ENCODE data around the gene GPC1. TPM values are rescaled to one million over a fixed set of nuclear protein-coding genes. Genes with fewer than 3 reads are reported as not detected.
"Not testable (repeated sequence)": the region's sequence is repeated elsewhere in the genome, so short reads cannot be mapped to it uniquely, and the experiment has no call there.

Gene GPC1
- total RNA-seq, 2 experiments from 2014 or later: 3.4 to 4.7 TPM

GRCh38 chr2:240491483-240491882, 56.0 kb downstream of the GPC1 start:
- Mint-ChIP-seq H3K4me3 (no peak overlapping the region), H3K27ac (no peak overlapping the region), H3K27me3 (no peaks in the 10 kb centered on the region), H3K9me3 (peaks cover 38% of the 10 kb centered on the region), H3K36me3 (peaks cover 33% of the 10 kb centered on the region), H3K4me1 (peaks cover 3% of the 10 kb centered on the region)
- ATAC-seq (ENCODE audit: low read depth) (no peak), DNase-seq (no peak)
- POLR2A ChIA-PET: no interaction called here

- H3K36me3 Mint-ChIP-seq: peaks cover 27% of the 10 kb centered on the region
- POLR2A ChIA-PET: no interaction called here
- H3K9me3 Mint-ChIP-seq: peaks cover 22% of the 10 kb centered on the region
These were observed 58.8 kb downstream of the GPC1 start for GRCh38 chr2:240494194-240494793.

GRCh38 chr2:240494942-240495341, 59.5 kb downstream of the GPC1 start:
- Mint-ChIP-seq H3K36me3 (peaks cover 27% of the 10 kb centered on the region), H3K9me3 (peaks cover 18% of the 10 kb centered on the region)
- H3K27me3 Mint-ChIP-seq; ATAC-seq (ENCODE audit: low read depth); H3K27ac Mint-ChIP-seq; H3K4me1 Mint-ChIP-seq; POLR2A ChIA-PET; DNase-seq; H3K4me3 Mint-ChIP-seq: not testable (repeated sequence)

More at GRCh38 chr2:240494194-240494793, 58.8 kb downstream of the GPC1 start:
- Mint-ChIP-seq H3K4me3 (no peak overlapping the region), H3K4me1 (no peaks in the 10 kb centered on the region), H3K27me3 (no peaks in the 10 kb centered on the region), H3K27ac (no peak overlapping the region)
- DNase-seq (no peak), ATAC-seq (ENCODE audit: low read depth) (no peak)

GRCh38 chr2:240497082-240497481, 61.6 kb downstream of the GPC1 start:
- peaks cover 25% of the 10 kb centered on the region for H3K36me3 Mint-ChIP-seq
- POLR2A ChIA-PET; ATAC-seq (ENCODE audit: low read depth); H3K9me3 Mint-ChIP-seq; H3K4me1 Mint-ChIP-seq; DNase-seq; H3K4me3 Mint-ChIP-seq; H3K27ac Mint-ChIP-seq; H3K27me3 Mint-ChIP-seq: not testable (repeated sequence)

GRCh38 chr2:240498171-240498957, 62.9 kb downstream of the GPC1 start:
- H3K36me3 Mint-ChIP-seq: peaks cover 21% of the 10 kb centered on the region

GRCh38 chr2:240498958-240499260, 63.4 kb downstream of the GPC1 start:
- Mint-ChIP-seq H3K27me3 (no peaks in the 10 kb centered on the region), H3K4me3 (no peak overlapping the region), H3K36me3 (peaks cover 16% of the 10 kb centered on the region), H3K4me1 (no peaks in the 10 kb centered on the region), H3K9me3 (no peaks in the 10 kb centered on the region), H3K27ac (no peak overlapping the region)
- ATAC-seq (ENCODE audit: low read depth) (no peak), DNase-seq (no peak)
- POLR2A ChIA-PET: no interaction called here

More at GRCh38 chr2:240498171-240498957, 62.9 kb downstream of the GPC1 start:
- no peak overlapping the region for H3K4me3 Mint-ChIP-seq
- DNase-seq (no peak), ATAC-seq (ENCODE audit: low read depth) (no peak)
- POLR2A ChIA-PET: no interaction called here
- peaks cover 5% of the 10 kb centered on the region for H3K9me3 Mint-ChIP-seq
- no peaks in the 10 kb centered on the region for H3K27me3 Mint-ChIP-seq
- no peaks in the 10 kb centered on the region for H3K4me1 Mint-ChIP-seq
- no peak overlapping the region for H3K27ac Mint-ChIP-seq

GRCh38 chr2:240499309-240500301, 64.1 kb downstream of the GPC1 start:
- peaks cover 11% of the 10 kb centered on the region for H3K36me3 Mint-ChIP-seq

GRCh38 chr2:240500561-240501423, 65.3 kb downstream of the GPC1 start:
- Mint-ChIP-seq H3K9me3 (no peaks in the 10 kb centered on the region), H3K4me1 (no peaks in the 10 kb centered on the region), H3K27me3 (no peaks in the 10 kb centered on the region), H3K4me3 (no peak overlapping the region), H3K36me3 (peaks cover 5% of the 10 kb centered on the region), H3K27ac (no peak overlapping the region)
- no peak for ATAC-seq (ENCODE audit: low read depth)
- POLR2A ChIA-PET: no interaction called here
- DNase-seq: no peak

More at GRCh38 chr2:240499309-240500301, 64.1 kb downstream of the GPC1 start:
- no peaks in the 10 kb centered on the region for H3K27me3 Mint-ChIP-seq
- ATAC-seq (ENCODE audit: low read depth): no peak
- no peak for DNase-seq
- POLR2A ChIA-PET: no interaction called here
- H3K4me3 Mint-ChIP-seq: no peak overlapping the region
- no peaks in the 10 kb centered on the region for H3K9me3 Mint-ChIP-seq
- H3K27ac Mint-ChIP-seq: no peak overlapping the region
- no peaks in the 10 kb centered on the region for H3K4me1 Mint-ChIP-seq

- no peaks in the 10 kb centered on the region for H3K4me1 Mint-ChIP-seq
- no peak overlapping the region for H3K27ac Mint-ChIP-seq
- H3K9me3 Mint-ChIP-seq: no peaks in the 10 kb centered on the region
- no peak for DNase-seq
- ATAC-seq (ENCODE audit: low read depth): no peak
- peaks cover 5% of the 10 kb centered on the region for H3K36me3 Mint-ChIP-seq
- POLR2A ChIA-PET: no interaction called here
- H3K27me3 Mint-ChIP-seq: no peaks in the 10 kb centered on the region
- H3K4me3 Mint-ChIP-seq: no peak overlapping the region
These were observed 66.1 kb downstream of the GPC1 start for GRCh38 chr2:240501531-240501991.

GRCh38 chr2:240502059-240502429, 66.6 kb downstream of the GPC1 start:
- H3K36me3 Mint-ChIP-seq: peaks cover 5% of the 10 kb centered on the region
- no peaks in the 10 kb centered on the region for H3K9me3 Mint-ChIP-seq
- H3K27ac Mint-ChIP-seq: no peak overlapping the region
- ATAC-seq (ENCODE audit: low read depth) (no peak), DNase-seq (no peak)
- H3K27me3 Mint-ChIP-seq: no peaks in the 10 kb centered on the region
- POLR2A ChIA-PET: no interaction called here
- no peak overlapping the region for H3K4me3 Mint-ChIP-seq
- no peaks in the 10 kb centered on the region for H3K4me1 Mint-ChIP-seq

- no peaks in the 10 kb centered on the region for H3K27me3 Mint-ChIP-seq
- H3K27ac Mint-ChIP-seq: no peak overlapping the region
- H3K4me3 Mint-ChIP-seq: no peak overlapping the region
- DNase-seq (no peak), ATAC-seq (ENCODE audit: low read depth) (no peak)
- no peaks in the 10 kb centered on the region for H3K4me1 Mint-ChIP-seq
- H3K36me3 Mint-ChIP-seq: peaks cover 5% of the 10 kb centered on the region
- H3K9me3 Mint-ChIP-seq: no peaks in the 10 kb centered on the region
- POLR2A ChIA-PET: no interaction called here
These were observed 67.1 kb downstream of the GPC1 start for GRCh38 chr2:240502430-240503121.

GRCh38 chr2:240503375-240503774, 67.9 kb downstream of the GPC1 start:
- no peaks in the 10 kb centered on the region for H3K4me1 Mint-ChIP-seq
- DNase-seq: no peak

More at GRCh38 chr2:240503375-240503774, 67.9 kb downstream of the GPC1 start:
- Mint-ChIP-seq H3K27me3 (no peaks in the 10 kb centered on the region), H3K9me3 (no peaks in the 10 kb centered on the region), H3K27ac (no peak overlapping the region), H3K36me3 (peaks cover 5% of the 10 kb centered on the region), H3K4me3 (no peak overlapping the region)
- POLR2A ChIA-PET: no interaction called here
- ATAC-seq (ENCODE audit: low read depth): no peak
